HG02642 (cell line): ENCODE results near the gene PLEKHS1.
A peak's percentile ranks its signal among the peaks of the same experiment; 100 is the strongest.
"Not testable (repeated sequence)": the region's sequence is repeated elsewhere in the genome, so short reads cannot be mapped to it uniquely, and the experiment has no call there.

ENCODE experiments used
- ATAC-seq: cut with Tn5 transposase; IDR thresholded peaks from one replicate; pipeline ENCODE4 v1.9.1; 2021; ENCODE audit warnings: mild to moderate bottlenecking; ENCODE audit not compliant: unreplicated experiment, poor library complexity

The PLEKHS1 gene

DNA sequence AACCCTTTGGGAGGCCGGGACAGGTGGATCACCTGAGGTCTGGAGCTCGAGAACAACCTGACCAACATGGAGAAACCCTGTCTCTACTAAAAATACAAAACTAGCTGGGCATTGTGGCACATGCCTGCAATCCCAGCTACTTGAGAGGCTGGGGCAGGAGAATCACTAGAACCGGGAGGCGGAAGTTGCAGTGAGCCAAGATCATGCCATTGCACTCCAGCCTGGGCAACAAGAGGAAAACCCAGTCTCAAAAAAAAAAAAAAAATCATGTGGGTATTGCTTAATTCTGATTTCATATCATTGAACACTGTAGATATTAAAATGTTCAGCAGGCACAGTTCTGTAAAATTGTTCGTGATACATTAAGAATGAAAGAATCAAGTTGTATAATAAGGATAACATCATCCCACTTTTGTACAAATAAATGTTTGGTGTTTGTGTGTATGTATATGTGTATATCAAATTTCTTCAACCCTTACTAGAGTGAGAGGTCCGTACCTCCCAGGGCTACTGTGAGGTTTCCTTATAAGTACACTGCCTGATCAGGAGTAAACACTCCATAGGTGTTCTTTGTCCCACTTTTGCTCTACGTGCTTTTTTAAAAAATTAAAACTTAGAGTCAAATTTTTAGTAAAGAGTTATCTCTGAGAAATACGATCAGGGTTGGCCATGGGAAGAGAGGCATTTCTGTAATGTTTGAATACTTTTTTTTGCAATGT, 31.7 kb downstream of the PLEKHS1 start:
- no peak for ATAC-seq

DNA sequence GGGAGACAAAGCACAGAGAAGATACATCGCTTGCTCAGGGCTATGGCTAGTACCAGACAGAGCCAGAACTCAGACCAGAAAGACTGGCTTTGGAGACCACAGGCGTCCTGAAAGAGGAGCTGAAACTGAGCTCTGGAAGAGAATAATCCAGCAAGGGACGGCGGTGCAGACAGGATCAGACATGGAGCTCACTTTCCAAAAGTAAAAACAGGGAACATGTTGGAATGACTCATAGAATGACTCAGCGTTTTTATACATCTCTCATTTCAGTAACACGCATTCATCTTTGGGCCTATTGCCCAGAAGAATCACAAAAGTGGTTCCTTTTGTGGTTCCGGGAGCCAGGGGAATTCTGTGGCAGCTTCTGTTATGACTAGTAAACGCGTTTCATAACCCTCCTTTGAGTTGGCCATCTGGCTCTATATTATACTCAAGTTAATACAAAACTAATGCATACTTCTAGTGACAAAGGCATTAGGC, 37.2 kb downstream of the PLEKHS1 start:
- ATAC-seq, result peak; percentile 80

DNA sequence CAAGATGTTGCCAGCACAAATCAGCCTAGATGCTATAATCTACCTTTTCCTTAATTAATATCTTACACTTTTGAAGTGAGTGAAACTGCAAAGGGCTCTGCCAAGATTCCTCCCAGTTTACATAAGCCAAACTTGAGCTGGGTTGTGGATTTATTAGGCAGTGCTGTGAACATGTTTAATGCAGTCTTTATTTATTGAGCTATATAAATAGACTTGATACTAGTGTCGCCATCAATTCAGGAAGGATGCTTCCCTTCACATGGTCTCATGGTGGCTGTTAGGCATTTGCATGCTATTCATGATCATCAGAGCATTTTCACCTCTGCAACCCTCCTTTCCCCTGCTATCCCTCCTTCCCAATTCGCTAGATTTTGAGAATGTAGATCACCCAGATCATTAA, 40.2 kb downstream of the PLEKHS1 start:
- no peak for ATAC-seq

DNA sequence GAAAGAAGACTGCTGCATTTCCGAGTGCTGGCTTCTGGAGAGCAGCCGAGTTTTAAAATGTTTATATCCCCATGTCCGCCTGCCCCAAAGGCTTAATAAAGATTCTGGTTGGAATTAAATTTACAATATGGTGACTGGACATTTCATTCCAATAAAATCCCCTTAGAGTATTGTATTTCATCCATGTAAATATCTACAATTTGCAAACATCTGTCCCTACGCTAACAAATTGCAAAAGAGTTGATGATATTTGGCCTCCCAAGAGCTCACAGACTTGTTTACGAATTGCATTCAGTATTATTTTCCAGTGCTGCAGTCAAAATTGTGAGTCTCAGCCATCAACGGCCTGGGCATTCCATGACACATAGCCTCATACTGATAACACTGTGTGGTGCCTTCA, 50.1 kb downstream of the PLEKHS1 start:
- no peak for ATAC-seq

DNA sequence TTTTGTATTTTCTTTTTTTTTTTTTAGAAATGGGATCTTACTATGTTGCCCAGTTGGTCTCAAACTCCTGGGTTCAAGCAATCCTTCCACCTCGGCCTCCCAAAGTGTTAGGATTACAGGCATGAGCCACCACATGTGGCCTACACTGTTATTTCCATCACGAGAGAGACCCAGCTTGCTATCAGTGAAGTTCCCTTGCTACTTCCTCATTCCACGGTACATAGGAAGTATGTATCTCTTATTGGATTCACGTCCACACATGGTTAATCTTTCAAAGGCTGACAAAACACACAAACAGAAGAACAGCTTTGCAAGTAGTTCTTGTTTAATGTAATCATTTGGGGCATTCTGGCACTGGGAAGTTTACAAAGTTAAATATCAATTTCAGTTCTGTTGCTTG, 51.5 kb downstream of the PLEKHS1 start:
- ATAC-seq, result no peak

DNA sequence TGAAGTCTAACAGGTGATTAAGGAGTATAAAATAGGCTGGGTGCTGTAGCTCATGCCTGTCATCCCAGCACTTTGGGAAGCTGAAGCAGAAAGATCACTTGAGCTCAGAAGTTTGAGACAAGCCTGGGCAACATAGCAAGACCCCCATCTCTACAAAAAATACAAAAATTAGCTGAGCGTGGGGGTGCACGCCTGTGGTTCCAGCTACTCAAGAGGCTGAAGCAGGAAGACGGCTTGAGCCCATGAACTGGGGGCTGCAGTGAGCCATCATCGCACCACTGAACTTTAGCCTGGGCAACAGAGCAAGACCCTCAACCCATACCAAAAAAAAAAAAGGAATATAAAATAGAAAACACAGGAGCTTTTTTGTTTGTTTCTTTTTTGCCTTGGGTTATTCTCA, 55.0 kb downstream of the PLEKHS1 start:
- no peak for ATAC-seq

DNA sequence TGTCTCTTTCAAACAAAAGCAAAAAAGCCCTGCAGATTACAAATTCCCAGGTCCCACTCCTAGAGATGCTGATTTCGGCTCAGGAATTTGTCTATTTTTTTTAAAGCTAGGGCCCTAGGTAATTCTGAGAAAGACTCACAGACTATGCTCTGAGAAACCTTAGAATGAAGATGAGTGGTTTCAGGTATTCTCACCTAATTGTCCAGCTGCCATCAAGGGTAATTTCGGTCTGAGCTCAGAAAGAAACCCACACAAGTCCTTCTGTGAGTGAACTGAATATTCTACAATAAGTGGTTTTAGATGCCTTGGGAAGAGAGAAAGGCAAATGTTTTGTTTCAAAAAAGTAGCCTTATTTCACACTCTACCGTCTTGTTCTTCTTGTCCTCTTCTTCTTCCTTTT, 56.7 kb downstream of the PLEKHS1 start:
- ATAC-seq, result no peak

DNA sequence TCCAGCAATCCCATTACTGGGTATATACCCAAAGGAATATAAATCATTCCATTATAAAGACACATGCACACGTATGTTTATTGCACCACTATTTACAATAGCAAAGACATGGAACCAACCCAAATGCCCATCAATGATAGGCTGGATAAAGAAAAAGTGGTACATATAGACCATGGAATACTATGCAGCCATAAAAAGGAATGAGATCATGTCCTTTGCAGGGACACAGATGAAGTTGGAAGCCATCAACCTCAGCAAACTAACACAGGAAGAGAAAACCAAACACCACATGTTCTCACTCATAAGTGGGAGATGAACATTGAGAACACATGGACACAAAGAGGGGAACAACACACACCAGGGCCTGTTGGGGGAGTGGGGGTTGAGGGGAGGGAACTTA, 63.2 kb downstream of the PLEKHS1 start:
- not testable (repeated sequence) for ATAC-seq

DNA sequence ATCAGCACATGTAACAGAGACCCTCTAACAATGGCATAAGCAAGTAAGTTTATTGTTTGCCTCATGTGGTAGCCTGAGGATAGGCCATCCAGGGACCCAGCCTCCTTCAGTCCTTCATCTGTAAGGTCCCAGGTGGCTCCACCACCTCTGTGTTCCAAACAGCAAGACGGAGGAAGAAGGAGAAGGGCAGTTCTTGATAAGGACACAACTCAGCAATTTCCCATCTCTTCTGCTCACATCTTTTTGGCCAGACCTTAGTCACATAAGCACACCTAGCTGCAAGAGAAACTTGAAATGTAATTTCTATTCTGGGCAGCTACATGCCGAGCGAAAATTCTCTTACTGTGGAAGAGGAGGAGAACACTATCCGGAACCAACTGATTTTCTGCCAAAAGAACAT, 68.5 kb downstream of the PLEKHS1 start:
- no peak for ATAC-seq

DNA sequence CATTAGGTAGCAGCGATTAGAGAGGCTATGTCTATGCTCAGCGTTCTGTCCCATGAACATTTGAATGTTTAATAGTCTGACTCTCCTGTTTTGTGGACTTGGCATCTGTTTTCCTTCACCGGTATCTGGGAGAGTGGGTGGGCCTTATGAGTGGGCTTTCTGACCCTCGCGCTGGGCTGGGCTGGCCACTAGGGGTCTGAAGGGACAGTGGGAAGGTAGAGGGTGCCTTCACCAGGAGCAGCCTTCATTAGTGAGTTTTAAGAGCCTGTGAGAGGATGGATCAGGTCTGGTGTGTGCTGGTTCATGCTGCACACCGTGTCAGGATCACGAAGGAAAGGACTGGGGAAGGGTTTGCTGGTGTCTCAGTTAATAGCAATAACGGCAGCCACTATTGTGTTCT, 69.0 kb downstream of the PLEKHS1 start:
- ATAC-seq, result no peak

DNA sequence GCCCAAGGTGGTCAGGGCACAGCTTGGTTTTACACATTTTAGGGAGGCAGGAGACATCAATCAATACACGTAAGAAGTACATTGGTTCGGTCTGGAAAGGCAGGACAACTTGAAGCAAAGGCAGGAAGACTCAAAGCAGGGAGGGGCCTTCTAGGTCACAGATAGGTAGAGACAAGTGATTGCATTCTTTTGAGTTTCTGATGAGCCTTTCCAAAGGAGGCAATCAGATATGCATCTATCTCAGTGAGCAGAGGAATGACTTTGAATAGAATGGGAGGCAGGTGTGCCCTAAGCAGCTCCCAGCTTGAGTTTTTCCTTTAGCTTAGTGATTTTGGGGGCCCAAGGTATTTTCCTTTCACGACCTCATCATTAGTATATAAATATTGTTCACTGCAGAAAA, 69.8 kb downstream of the PLEKHS1 start:
- not testable (repeated sequence) for ATAC-seq

DNA sequence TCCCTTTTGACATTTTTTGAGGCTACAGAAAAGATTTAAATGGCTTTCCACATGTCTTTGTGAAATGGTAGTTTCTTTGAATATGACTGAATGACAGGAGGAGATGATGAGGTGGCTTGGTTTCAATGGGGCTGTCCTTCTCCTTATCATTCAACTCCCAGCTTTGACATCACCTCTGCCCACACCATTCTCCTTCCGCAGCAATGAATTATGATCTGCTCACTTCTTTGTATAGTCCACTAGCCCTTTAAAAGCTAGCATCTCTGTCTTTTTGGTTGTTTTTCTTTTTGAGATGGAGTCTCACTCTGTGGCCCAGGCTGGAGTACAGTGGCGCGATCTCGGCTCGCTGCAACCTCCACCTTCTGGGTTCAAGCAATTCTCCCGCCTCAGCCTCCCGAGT, 70.7 kb downstream of the PLEKHS1 start:
- ATAC-seq, result no peak

DNA sequence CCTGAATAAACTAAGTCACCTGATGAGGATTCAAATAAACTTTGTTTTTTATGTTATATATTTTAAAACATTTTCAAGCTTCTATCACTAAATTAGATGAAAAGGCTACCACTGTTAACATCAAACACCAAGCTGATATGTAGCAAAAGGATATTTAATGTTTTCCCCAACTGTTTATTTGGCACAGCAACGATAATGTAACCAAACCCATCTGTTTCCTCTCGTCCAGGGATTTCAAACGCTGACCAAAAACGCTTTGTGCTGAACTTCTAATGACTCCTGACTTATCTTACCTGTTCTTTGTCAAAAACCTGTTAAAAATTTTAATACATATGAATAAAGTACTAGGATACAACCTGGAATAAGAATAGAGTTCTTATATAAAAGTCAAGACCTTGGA, 71.9 kb downstream of the PLEKHS1 start:
- no peak for ATAC-seq

DNA sequence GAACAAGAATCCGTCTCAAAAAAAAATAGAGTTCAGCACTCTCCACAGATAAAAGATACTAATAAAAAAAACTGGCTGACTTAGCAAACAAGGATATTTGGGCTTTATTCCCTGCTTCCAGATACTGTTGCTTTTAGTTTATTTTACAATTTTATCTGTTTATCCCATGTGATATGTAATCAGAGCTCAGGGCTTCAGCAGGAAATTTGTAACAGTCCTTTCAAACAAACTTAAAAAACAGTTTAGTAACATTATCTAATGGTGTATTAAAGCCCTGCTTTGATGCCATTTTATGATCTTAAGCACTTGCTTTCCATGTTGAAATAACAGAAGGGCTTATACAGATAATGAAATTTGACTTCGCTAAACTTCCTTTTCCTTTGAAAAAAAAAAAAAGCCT, 74.3 kb downstream of the PLEKHS1 start:
- no peak for ATAC-seq

DNA sequence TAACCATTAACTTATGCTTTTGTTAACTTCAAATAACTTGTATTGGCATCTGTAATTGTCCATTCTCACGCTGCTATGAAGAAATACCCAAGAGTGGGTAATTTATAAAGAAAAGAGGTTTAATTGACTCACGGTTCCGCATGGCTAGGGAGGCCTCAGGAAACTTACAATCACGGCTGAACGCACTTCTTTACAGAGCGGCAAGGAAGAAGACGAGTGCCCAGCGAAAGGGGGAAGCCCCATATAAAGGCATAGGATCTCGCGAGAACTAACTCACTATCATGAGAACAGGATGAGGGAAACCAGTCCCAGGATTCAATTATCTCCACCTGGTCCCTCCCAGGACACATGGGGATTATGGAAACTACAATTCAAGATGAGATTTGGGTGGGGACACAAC, 77.1 kb downstream of the PLEKHS1 start:
- ATAC-seq, result not testable (repeated sequence)
